Activated T-cell treated with anti-CD3 and anti-CD28 coated beads, Interleukin-2, amount 50 U/mL, for 4 hours (primary cell): ENCODE results near the gene PNKD. TPM values are rescaled to one million over a fixed set of nuclear protein-coding genes. Genes with fewer than 3 reads are reported as not detected.
A peak's percentile ranks its signal among the peaks of the same experiment; 100 is the strongest.

ENCODE experiments used
- ATAC-seq, 2 donors: fragments of 200-7000 bp; cut with Tn5 transposase; one replicate each; pipeline ENCODE4 v1.10.0; 2021
- DNase-seq: peaks from one replicate; pipeline ENCODE4 v3.0.0-alpha.2; 2020
- H3K27me3 Mint-ChIP-seq: one replicate; pipeline ENCODE4 v1.8.0; 2021; ENCODE audit warnings: low read depth, mixed read lengths
- H3K36me3 Mint-ChIP-seq: one replicate; pipeline ENCODE4 v1.8.0; 2022; ENCODE audit warnings: mixed read lengths; ENCODE audit not compliant: insufficient read depth
- H3K4me1 Mint-ChIP-seq: one replicate; pipeline ENCODE4 v1.8.0; 2021; ENCODE audit warnings: low read depth, mixed read lengths
- H3K4me3 Mint-ChIP-seq: one replicate; pipeline ENCODE4 v1.8.0; 2021; ENCODE audit warnings: mild to moderate bottlenecking, moderate library complexity, mixed read lengths
- H3K9me3 Mint-ChIP-seq: one replicate; pipeline ENCODE4 v1.8.0; 2021; ENCODE audit warnings: mixed read lengths
- total RNA-seq, 3 donors: library from RNA; stranded (reverse); gene quantifications; one replicate each; pipeline ENCODE4 v1.2.1, GENCODE V29; 2021

The PNKD gene
- total RNA-seq, 3 donors from 2014 or later: 14.7 to 19.1 (median 17.8) TPM

GRCh38 chr2:218363736-218364135 lies 93.4 kb downstream of the PNKD start:
- Mint-ChIP-seq H3K36me3 (no peaks in the 10 kb centered on the region), H3K27me3 (no peaks in the 10 kb centered on the region), H3K9me3 (no peaks in the 10 kb centered on the region), H3K4me1 (peaks cover 6% of the 10 kb centered on the region), H3K4me3 (no peak overlapping the region)
- DNase-seq (no peak), ATAC-seq (no peak)

GRCh38 chr2:218364196-218364595 lies 93.9 kb downstream of the PNKD start:
- Mint-ChIP-seq H3K9me3 (no peaks in the 10 kb centered on the region), H3K4me1 (peaks cover 10% of the 10 kb centered on the region), H3K4me3 (no peak overlapping the region), H3K36me3 (no peaks in the 10 kb centered on the region), H3K27me3 (no peaks in the 10 kb centered on the region)
- ATAC-seq (no peak), DNase-seq (no peak)

DNA sequence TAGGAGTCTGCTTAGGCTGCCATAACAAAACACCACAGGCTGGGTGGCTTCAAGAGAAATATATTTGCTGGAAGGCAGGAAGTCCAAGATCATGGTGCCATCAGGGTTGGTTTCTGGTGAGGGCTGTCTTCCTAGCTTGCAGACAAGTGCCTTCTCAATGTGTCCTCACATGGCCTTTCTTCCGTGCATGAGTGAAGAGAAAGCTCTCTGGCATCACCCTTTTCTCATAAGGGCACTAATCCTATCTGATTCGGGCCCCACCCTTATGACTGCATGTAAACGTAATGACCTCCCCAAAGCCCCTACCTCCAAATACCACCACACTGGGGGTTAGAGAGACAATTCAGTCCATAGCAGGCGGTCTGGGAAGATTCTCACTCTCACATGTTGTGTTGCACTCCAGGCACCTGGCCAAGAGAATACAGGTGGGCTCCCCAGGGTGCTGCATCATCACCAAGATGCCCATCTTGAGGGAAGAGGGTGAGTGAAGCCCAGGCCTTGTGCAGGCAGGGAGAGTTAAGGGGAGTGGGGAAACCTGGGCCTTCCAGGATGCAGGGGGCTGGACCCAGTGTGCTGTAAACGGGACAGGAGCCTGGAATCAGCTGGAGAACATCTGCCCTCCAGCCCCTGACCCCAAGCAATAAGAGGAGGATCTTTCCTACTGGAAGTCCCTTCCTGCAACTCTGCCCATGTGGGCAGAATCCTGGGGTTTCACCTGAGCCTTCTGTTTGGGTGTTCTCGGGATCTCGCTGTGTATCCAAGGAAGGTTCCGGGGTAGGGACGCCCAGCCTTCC lies 96.5 kb downstream of the PNKD start:
- peaks cover 20% of the 10 kb centered on the region for H3K4me1 Mint-ChIP-seq
- peak overlapping the region; percentile 76 for H3K4me3 Mint-ChIP-seq
- no peaks in the 10 kb centered on the region for H3K36me3 Mint-ChIP-seq
- no peaks in the 10 kb centered on the region for H3K9me3 Mint-ChIP-seq
- DNase-seq (no peak), ATAC-seq (no peak)
- H3K27me3 Mint-ChIP-seq: no peaks in the 10 kb centered on the region

DNA sequence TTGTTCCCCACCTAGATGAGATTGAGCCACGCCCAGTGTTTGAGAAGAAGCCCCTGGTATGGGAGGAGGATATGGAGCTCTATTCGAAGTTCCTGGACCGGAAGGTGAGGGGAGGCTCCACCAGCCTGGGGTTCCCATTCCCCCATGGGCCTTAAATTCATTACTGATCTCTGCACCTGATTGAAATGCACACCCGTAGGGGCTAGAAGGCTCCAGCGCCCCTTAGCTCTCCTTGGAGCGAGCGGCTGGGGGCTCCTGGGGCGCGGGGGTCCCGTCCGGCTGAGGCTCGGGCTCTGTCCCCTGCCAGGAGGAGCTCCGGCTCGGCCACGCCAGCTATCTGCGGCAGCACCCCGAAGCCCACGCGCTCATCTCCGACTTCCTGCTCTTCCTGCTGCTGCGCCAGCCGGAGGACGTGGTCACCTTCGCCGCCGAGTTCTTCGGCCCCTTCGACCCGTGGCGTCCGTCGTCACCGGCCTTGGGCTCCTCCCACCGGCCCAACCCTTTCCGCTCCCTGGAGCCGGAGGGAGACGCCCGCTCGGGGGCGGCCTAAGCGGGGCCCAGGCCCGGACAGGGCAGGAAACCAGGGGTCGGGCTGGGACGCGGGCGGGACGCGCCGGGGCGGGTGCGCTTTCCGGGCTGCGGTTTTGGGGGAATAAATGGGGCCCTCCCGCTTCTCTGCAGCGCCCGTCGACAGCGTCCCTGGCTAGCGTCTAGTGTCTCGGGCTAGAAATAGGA lies 97.3 kb downstream of the PNKD start:
- Mint-ChIP-seq H3K27me3 (no peaks in the 10 kb centered on the region), H3K4me3 (peak overlapping the region; percentile 76), H3K4me1 (peaks cover 20% of the 10 kb centered on the region), H3K9me3 (no peaks in the 10 kb centered on the region), H3K36me3 (no peaks in the 10 kb centered on the region)
- ATAC-seq (peak; percentile 92), DNase-seq (peak; percentile 56)

- DNase-seq: no peak
- Mint-ChIP-seq H3K27me3 (no peaks in the 10 kb centered on the region), H3K36me3 (no peaks in the 10 kb centered on the region)
Measured at GRCh38 chr2:218368150-218368528, 97.8 kb downstream of the PNKD start.

GRCh38 chr2:218368621-218369153 lies 98.4 kb downstream of the PNKD start:
- Mint-ChIP-seq H3K36me3 (no peaks in the 10 kb centered on the region), H3K27me3 (no peaks in the 10 kb centered on the region), H3K9me3 (no peaks in the 10 kb centered on the region), H3K4me3 (peak overlapping the region; percentile 76), H3K4me1 (peaks cover 20% of the 10 kb centered on the region)
- DNase-seq (no peak), ATAC-seq (no peak)

More at GRCh38 chr2:218368150-218368528, 97.8 kb downstream of the PNKD start:
- peaks cover 20% of the 10 kb centered on the region for H3K4me1 Mint-ChIP-seq
- peak overlapping the region; percentile 76 for H3K4me3 Mint-ChIP-seq
- H3K9me3 Mint-ChIP-seq: no peaks in the 10 kb centered on the region
- no peak for ATAC-seq

- DNase-seq: no peak
- H3K4me3 Mint-ChIP-seq: peak overlapping the region; percentile 29
- no peak for ATAC-seq
- H3K36me3 Mint-ChIP-seq: no peaks in the 10 kb centered on the region
- peaks cover 20% of the 10 kb centered on the region for H3K4me1 Mint-ChIP-seq
- H3K27me3 Mint-ChIP-seq: no peaks in the 10 kb centered on the region
- no peaks in the 10 kb centered on the region for H3K9me3 Mint-ChIP-seq
Measured at GRCh38 chr2:218369330-218369729, 99.0 kb downstream of the PNKD start.

- DNase-seq (no peak), ATAC-seq (no peak)
- no peaks in the 10 kb centered on the region for H3K27me3 Mint-ChIP-seq
- H3K36me3 Mint-ChIP-seq: no peaks in the 10 kb centered on the region
- H3K4me3 Mint-ChIP-seq: no peak overlapping the region
- H3K9me3 Mint-ChIP-seq: no peaks in the 10 kb centered on the region
- peaks cover 20% of the 10 kb centered on the region for H3K4me1 Mint-ChIP-seq
Measured at GRCh38 chr2:218370410-218371063, 100.2 kb downstream of the PNKD start.

GRCh38 chr2:218371983-218372350 lies 101.6 kb downstream of the PNKD start:
- H3K4me1 Mint-ChIP-seq: peaks cover 20% of the 10 kb centered on the region
- no peaks in the 10 kb centered on the region for H3K27me3 Mint-ChIP-seq
- no peaks in the 10 kb centered on the region for H3K9me3 Mint-ChIP-seq
- H3K36me3 Mint-ChIP-seq: no peaks in the 10 kb centered on the region
- H3K4me3 Mint-ChIP-seq: no peak overlapping the region
- ATAC-seq (no peak), DNase-seq (no peak)

- ATAC-seq (no peak), DNase-seq (no peak)
- Mint-ChIP-seq H3K4me3 (no peak overlapping the region), H3K4me1 (peaks cover 5% of the 10 kb centered on the region), H3K27me3 (no peaks in the 10 kb centered on the region), H3K36me3 (no peaks in the 10 kb centered on the region), H3K9me3 (no peaks in the 10 kb centered on the region)
Measured at GRCh38 chr2:218374795-218375194, 104.5 kb downstream of the PNKD start.

- Mint-ChIP-seq H3K9me3 (no peaks in the 10 kb centered on the region), H3K4me3 (no peak overlapping the region), H3K36me3 (no peaks in the 10 kb centered on the region), H3K4me1 (peaks cover 2% of the 10 kb centered on the region), H3K27me3 (no peaks in the 10 kb centered on the region)
- no peak for ATAC-seq
- no peak for DNase-seq
Measured at GRCh38 chr2:218375212-218375611, 104.9 kb downstream of the PNKD start.

GRCh38 chr2:218378053-218378452 lies 107.7 kb downstream of the PNKD start:
- no peak for ATAC-seq
- no peak for DNase-seq
- Mint-ChIP-seq H3K9me3 (no peaks in the 10 kb centered on the region), H3K27me3 (no peaks in the 10 kb centered on the region), H3K4me3 (no peak overlapping the region), H3K36me3 (no peaks in the 10 kb centered on the region), H3K4me1 (no peaks in the 10 kb centered on the region)

GRCh38 chr2:218381916-218382366 lies 111.6 kb downstream of the PNKD start, which contains the start of gene SLC11A1:
Gene SLC11A1 (plus strand): TSS chr2:218382273. CDS start chr2:218382369, 96 bp downstream.
- Mint-ChIP-seq H3K9me3 (no peaks in the 10 kb centered on the region), H3K27me3 (no peaks in the 10 kb centered on the region), H3K4me1 (no peaks in the 10 kb centered on the region), H3K36me3 (no peaks in the 10 kb centered on the region), H3K4me3 (no peak within 1 kb of the TSS)
- ATAC-seq: no peak
- DNase-seq: no peak

GRCh38 chr2:218382785-218383184 lies 112.5 kb downstream of the PNKD start:
- Mint-ChIP-seq H3K9me3 (no peaks in the 10 kb centered on the region), H3K4me1 (peaks cover 5% of the 10 kb centered on the region), H3K27me3 (no peaks in the 10 kb centered on the region), H3K4me3 (no peak overlapping the region), H3K36me3 (no peaks in the 10 kb centered on the region)
- DNase-seq: no peak
- ATAC-seq: no peak
